ENCODE results near the gene TCF4.
A peak's percentile ranks its signal among the peaks of the same experiment; 100 is the strongest.

Gene TCF4

DNA sequence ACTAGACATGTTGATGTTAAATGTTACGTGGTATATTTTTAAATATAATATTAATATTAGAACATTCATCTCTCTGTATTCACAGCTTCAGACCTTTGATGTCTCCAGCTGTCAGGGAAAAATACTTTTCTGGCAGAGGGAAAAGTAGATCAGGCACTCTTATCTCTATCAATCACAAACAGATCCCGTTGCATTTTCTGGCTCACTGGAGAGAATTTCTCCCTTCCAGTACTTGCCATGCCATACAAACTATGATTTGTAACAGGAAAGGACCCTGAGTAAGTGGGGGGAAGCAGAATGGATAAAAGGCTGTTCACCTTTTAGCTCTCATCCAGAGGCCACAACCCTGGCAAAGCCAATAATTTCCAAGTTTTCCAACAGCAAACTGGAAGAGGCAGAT is 158.0 kb downstream of the TCF4 start:
- no peak for DNase-seq

DNA sequence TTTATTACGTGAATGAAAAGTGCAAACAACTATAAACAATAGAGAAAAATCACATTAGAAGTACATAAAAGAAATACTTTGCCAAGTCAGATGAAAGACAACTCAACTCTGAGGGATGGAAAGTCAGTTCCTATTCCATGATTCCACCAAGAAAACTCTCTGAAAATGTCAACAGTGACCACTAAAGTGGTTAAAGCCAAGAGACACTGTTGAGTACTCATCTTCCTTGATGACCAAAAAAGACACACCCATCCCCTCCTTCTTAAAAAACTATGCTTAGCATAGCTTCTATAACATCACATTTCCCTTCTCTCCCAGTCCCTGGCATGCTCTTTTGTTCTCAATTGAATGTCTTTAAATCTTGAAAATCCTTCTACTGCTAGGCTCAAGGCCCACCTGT is 160.0 kb downstream of the TCF4 start:
- no peak for DNase-seq

DNA sequence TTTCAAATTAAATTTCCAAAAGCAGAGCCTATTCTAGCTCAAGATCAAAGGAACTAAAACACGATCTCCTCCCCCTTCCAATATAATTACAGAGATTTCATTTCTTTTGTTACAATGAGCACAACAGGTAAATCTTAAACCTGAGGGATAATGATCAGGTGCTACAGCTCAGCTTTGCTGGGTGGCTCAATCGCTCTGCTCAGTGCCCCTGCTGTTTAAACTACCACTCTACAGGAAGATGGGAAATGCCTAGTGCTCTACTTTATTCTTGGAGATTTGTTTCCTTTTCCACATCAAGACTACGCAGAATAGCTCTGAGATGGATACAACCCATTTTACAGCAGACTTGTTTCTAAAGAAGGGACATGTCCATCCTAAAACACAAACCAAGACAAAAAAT is 162.3 kb downstream of the TCF4 start:
- no peak for DNase-seq

DNA sequence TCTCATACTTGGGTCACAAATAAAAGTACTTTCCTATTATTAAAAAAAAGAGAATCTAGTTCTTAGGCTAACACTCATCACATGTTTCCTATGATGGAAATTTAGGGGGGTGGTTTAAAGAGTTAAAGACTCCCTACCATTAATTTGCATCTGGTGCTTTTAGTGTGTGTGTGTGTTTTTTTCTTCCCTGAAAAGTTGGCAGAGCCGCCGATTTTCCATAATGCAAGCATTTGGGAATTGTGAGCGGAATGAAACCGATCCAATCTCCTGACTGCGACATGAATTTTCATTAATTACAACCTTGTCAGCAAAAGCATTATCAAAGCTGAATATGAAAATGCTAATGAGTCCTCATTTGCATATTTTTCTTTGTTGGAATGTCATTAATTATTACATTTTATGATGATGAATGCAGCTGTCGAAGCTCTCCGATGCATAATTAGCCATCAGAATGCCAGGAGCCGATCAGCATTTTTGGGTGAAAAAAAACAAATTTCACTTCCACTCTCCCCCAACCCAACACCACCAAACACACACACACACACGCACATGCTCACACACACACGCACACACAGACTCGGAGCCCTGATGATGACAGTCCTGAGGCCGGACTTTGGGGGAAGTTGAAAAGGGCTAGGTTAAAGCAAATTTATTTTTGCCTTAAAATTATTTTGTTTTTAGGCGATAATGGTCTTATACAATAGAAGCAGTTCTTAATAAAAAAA is 165.4 kb downstream of the TCF4 start:
- no peak for DNase-seq

DNA sequence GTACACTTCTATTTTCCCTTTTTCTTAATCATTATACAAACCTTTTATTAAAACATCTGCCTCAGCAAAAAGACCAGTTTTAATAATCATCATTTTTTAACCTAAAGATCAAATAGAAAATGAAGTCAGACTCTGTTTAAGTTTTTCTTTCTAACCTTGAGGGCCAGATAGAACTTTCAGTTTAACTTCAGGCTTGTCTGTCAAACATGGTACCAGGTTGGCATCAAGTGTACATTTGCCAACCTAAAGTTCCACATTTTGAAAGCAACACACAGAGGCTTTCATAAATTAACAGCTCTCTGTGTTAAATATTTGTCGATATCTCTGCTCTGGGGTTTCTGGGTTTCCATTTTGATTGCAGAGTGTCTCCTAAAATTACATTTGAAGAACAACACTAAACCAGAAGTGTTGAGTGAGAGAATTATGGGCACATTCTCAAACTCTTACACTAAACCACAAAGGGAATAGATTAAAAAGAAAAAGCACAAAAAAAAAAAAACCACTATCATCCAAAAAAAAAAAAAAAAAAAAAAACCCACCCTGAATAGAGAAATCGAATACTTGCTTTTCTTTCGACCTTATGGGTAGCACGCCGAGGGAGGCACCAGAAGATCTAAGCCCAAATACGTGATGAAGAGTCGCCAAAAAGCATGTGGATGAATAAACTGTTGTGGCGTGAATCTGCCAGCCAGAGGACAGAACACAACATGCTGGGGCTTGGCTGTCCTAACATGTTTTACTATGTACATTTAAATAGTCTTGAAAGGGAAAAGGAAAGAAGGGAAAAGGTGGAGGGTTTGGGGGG is 166.2 kb downstream of the TCF4 start:
- DNase-seq = no peak

DNA sequence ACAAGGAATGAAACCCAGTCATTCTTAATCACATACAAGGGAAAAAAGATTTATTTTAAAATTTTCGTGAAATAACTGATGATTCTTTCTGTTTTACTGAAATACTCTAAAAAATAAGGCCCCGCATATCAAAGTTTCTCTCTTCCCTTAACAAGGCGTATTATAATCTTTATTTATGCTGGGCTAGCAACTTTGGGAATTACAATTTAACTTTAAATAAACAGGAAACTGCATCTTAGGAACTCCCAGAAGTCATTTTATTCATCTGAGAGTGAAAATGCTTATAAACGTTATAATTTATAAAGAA is 166.7 kb downstream of the TCF4 start:
- no peak for DNase-seq

DNA sequence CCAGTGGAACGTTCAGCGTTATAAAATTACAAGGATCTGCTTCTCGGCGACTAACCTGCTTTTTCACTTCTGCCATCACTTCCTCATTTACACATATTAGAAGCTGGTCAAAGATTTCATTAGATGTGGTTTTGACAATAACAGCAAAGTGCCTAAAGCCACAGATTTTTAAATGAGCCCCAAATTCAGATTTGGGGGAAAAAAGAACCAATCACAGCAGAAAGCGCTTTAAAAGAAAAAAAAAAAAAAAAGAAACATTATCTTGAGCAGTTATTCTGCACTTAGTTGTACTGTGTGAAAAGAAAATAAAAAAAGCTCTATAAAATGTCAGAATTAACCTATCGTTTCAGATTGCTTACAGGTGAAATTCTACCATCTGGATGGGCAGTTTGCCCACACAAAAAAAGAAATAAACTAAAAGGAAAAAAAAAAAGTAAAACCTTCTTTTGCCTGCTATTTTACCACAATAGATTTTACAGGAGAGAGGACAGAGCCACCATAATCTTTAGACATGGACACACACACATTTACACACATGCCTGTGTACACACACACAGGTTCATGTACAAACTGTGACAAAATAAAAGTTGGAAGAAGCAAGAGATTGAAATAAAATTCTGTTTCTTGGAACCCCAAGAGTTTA is 167.2 kb downstream of the TCF4 start:
- no peak for DNase-seq

DNA sequence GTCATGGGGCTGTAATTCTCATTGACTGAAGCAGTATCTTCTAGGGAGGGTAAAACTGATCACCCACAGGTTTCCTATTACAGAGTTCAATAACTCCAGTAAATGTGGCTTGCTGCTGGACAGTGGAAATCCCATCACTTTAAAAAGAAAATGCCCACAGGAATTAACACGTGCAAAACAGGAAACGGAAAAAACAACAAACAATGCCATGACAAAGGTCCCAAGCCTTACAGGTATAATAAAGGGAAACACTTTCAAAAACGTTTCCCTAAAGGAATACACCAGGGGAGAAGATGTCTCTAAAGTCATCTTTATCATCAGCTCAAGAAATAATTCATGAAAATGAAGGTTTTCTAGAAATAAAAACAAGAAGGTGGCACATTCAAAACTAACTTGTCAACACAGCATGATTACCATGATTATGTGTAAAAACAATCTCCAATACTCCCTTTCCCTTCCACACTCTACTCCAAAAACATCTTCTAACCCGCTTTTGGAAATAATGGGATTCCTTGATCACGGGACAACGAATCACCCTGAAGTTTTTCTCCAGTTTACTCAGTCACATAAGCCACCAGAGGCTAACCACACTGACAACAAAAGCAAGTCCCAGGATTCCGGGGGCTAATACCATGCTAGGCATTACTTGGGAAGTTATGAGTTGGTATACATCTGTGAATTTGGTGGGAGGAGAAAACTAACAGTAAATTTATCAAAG is 167.9 kb downstream of the TCF4 start:
- no peak for DNase-seq

DNA sequence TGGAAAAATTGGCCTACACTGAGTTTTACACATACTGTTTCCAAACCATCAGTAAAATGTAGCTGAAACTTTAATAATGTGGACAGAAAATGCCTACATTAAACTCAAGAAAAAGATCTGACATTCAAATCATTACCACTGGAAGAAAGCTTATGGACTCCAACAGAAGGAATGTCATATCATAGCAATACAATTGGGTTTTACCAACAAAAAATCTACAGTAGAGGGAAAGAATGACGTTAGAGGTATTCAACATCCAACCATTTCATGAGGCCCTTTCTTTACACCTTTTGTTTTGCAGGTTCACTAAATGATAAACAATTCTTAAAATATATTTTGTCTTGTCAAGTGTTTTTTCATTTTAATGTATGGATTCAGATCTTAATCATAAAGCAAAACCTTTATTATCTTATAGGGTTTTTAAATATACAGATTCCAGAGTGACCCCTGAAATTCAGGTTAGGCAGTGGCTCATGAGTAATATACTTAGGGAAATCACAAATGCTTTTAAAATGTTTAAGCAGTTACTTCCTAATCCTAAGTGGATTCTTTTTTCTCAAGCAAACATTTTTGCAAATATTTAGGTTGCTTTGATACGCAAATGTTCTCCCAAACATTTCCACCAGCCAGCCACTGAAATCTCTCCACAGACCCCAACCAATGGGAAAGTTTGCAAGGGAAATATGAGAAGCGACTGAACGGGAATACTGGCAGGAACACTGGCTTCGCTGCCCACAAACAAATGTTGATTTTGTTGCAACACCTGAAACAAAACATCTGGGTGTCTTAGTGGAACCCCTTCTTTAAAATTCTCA is 168.7 kb downstream of the TCF4 start:
- DNase-seq = no peak

DNA sequence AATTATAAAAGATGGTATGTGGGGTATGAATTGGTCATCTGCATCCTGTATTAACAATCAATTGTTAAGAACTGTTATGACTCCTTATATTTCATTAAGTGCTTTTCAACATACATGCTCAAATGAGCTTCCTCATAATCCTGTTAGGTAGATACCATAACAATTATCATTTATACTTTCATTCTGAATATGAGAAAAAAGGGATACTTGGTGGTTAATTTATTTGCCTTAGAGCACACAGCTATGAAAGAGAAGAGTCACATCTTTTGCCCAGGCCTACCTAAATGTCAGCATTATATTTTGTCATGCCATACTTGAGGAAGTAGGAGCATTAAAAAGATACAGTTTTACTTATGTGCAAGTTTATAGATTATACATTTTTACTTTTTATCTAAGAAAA is 169.6 kb downstream of the TCF4 start:
- DNase-seq = no peak

DNA sequence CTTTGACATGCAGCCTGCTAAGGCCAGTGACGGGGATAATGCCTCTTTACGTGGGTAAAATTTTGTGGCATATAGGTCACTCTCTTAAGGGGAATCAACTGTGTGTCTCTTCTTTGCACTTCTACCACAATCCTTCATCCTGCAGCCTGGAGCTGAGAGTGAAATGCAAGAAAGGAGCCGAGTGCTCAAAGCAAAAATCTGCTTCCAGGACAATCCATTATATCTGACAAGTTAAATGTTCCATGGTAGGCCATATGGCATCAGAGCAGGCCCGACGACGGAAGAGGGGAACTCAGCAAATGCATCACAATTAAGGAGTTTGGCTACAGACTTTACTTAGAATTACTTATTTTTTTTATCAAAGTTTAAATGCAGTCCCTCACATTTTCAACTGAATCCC is 171.2 kb downstream of the TCF4 start:
- DNase-seq = no peak

DNA sequence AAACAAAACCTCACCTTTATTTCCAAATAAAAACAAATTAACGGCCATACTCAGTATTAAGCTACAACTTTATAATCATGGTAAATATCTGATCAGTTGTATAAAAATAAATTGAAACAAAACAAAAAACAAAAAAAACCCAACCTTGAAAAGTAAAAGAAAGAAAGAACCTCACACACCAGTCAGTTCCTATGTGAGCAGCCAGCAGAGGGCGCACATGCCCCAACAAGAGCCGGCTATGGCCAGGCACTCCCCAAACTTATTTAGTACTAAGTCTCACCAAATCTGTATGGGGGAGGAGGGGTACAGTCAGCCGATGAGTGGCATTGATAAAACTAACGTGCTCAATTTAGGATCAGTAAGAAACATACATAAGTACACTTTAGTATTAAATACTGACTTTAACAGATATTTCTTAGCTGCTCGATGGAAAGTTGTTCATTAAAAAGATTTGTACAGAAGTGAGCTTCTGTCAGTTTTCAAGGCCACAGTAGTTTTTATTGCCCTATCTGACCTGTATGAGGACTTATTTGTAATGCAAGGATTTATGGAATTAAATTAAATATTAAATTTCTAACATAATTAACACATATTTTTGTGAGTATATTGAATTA is 172.6 kb downstream of the TCF4 start:
- DNase-seq = peak; percentile 71

DNA sequence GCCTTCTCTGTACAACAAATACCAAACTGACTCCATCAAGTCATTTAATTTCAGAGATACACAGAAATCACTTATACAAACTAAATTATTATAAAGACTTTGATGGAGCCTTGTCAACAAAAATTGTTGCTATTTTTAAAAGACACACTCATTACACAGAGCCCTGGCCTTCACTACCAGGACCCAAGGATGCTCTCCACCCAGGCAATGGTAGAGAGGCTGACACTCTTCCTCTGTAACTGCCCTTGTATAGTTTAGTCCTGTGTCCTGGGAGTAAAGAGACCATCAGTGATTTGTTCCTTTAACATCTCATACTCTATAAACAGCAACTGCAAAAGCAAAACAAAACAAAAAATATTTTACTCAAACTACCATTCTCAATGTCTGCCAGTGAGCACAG is 173.5 kb downstream of the TCF4 start:
- no peak for DNase-seq

DNA sequence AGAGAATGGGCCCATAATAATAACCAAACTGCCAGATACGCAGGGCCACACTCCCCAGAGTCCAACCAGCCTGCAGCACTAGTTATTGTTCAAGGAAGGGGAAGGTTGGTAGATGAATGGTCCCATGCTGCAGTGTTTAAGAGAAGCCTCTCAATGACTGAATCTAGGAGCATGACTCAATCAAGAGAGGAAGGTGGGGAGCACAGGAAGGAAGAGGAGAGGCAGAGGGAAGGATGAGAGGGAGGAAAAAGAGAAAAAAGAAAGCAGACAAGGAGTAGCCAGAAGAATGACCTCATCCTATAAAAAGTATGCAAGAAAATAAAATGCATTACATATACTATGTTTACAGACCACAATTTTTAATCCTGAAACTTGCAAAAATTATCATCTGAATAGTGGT is 174.5 kb downstream of the TCF4 start:
- no peak for DNase-seq

DNA sequence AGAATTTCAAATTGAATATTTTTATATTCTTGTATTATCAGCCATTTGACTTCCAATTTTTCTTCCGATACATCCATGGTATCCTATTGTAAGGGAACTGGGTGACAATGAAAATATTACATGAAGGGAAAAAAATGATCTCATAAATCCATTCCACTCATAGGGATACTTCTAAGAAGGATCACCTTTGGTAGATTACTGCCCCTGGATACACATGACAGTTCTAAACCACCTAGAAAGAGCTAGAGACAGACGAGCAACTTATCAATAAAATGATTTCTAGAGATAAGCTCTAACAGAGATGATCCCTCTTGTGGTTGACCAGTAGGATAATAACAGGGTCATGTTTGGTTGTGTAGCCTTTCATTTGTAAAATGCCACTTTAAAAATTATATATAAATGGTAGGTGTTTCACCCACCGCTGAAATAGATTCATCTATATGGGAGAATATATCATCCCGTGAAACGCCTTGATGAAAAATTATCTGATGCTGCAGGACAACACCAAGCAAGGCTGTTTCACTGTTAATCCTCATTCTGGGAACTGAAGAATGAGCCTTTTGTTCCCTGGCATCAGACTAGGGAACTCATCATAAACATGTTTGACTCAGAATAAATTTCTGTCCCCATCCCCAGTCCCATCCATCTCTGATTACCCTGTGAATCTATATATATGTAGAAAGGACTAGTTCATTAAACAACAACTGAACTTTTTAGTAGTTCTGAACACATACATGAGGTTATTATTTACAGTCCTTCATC is 180.0 kb downstream of the TCF4 start:
- DNase-seq = no peak

DNA sequence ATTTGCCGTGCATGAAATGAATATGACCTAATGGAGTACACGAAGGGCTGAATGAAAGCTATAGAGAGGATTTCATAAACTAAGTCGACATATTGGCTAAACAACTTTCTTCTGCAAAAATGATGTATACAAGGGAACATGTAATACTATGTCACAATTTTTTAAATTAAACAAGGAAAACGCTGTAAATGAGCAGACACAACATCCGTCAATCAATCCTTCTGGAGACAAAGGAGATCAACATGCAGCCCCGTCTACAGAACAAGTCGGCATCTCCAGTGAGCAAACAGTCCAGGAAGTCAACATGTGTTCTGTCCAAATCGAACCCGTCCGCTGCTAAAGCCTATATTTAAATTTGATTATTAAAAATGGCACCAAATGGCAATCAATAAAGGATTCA is 180.8 kb downstream of the TCF4 start:
- DNase-seq = no peak

DNA sequence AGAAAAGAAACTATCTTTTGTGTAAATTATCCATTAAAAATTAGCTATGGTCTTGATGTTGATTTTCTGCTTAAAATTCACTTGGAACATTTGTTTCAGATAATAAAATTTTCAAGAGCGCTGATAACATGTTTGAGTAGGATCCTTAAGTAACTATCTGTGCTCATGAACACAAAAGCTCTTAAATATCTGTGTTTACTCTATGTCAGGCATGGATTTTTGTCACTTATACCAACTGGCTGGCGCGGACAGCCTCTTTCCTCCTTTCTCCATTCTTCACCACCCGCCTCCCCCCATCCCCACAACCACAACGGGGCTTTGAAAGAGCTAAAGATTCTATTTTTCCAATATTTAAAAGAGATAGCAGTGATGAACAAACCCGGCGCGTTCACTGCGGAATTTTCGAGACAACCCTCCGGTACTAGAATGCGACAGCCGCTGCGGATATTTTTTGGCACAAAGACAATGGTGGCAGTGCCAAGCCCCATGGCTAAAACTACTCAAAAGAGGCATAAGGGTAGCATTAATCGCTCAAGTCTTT is 181.5 kb downstream of the TCF4 start:
- no peak for DNase-seq

DNA sequence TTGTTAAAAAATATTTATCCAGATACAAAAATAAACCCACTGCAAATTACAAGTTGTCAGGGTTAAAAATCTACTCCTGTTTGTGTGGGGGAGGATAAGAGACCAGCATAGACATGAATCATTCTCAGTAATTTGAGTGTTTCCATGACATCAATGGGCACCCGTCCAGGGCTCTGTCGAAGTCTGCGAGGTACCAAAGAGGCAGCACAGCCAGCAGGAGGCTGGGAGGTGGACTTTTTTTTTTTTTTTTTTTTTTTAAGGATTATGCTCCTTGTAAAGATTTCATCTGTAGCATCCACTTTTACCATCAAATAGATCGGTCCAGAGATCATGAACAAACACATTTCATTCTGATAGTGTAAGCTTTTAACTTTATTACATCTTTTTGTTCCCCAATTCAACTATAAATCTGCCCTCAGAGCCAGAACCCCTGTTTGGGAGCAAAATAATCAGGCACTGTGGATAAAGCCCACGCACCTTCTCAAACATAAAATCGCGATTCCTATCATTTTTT is 182.0 kb downstream of the TCF4 start:
- DNase-seq = no peak

DNA sequence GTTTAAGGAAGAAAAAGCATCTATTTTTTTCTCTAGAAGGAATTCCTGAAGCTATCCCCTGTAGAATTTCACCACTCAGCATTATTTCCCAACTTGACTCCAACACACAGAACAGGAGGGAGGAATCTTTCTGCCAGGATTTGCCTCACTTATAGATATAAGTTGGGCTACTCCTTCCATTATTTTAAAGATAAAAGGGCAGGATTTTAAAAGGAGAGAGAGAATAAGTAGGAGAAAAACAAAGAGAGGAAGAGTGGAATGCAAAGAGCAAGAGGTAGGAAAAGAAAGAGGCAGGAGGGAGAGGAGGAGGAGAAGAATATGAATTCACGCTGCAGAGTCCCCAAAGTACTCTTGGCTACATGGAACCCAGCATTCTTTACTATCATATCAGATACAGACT is 182.5 kb downstream of the TCF4 start:
- no peak for DNase-seq

DNA sequence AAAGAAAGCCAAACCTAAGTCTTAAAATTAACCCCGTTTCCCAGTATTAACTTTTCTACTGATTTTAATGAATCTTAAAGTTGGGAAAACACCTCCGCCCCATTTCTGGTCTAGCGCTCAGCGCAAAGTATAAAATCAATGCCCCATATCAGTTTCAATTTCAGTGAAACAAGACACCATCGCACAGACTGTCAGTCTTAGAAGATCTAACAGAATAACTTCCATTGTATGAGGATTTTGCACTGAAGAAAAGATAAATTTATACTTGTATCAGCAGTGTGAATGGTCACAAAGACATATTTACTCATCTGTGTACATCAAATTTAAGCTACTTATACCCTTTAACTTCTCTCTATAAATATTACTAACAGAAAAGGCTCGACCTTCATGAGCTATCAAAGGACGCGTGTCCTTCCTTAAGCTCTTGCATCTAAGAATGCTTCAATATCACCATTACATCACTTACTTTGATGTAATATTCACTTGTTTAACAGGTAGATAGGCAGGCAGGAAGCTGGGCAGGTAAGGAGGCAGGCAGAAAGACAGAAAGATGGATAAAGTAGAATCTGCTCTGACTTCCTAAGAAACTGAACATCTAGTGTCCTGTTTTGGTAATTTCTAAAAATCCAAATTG is 183.0 kb downstream of the TCF4 start:
- no peak for DNase-seq
